GM18858 (cell line): ENCODE measurements around the gene ZNF454.

Experiments
- ATAC-seq: cut with Tn5 transposase; IDR thresholded peaks from one replicate; pipeline ENCODE4 v1.9.1; 2021; ENCODE audit not compliant: unreplicated experiment

ZNF454 gene

DNA sequence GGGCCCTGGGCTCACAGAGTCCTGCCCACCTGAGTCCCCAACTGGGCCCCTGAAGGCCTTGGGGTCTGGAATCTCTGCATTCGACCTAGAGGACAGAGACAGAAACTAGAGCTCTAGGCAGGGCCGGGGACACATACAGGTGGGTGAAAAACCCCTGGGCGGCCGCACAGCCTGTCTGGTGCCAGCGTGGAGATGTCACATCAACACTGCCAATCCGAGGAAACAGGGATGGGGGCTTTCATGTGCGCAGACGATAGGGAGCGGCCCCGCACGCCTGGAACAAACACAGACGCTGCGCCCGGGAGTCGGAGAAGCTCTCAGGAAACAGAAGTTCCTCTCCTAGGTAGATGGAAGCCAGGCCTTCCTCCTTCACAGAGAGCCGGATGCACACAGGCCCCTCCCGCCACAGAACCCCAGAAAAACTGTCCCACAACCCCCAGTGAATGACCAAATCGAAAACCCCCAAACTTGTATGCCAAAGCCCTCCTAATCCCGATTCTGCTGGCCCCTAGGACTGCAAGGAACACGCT is 52.3 kb downstream of the ZNF454 start:
- ATAC-seq: no peak

DNA sequence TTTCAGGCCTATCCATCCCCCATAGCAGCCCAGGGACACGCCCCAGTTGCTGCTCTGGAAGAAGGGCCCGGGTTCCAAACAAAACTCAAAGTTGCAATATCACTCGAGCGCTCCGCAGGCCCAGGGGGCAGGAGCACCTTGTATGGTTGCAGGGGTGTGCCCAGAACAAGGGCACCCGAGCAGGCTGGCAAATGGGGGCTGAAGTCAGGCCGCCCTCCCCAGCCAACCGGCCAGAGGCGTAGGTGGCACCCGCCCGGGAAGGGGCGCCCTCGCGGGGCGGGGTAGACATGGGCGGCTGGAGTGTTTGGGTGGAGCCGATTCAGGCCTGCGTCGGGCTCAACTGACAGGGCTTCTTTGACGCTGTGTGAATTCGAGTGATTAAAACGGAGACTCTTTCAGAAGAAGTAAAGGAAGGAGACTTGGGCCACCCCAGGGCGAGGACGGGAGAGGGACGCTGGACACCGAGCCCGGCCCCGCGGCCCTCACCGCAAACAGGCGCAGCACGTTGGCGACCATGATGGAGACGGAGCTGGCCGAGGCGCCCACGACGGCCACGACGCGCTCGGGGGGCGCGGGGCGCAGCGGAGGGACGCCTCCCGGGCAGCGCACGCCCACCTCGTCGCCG is 53.1 kb downstream of the ZNF454 start:
- ATAC-seq: no peak

DNA sequence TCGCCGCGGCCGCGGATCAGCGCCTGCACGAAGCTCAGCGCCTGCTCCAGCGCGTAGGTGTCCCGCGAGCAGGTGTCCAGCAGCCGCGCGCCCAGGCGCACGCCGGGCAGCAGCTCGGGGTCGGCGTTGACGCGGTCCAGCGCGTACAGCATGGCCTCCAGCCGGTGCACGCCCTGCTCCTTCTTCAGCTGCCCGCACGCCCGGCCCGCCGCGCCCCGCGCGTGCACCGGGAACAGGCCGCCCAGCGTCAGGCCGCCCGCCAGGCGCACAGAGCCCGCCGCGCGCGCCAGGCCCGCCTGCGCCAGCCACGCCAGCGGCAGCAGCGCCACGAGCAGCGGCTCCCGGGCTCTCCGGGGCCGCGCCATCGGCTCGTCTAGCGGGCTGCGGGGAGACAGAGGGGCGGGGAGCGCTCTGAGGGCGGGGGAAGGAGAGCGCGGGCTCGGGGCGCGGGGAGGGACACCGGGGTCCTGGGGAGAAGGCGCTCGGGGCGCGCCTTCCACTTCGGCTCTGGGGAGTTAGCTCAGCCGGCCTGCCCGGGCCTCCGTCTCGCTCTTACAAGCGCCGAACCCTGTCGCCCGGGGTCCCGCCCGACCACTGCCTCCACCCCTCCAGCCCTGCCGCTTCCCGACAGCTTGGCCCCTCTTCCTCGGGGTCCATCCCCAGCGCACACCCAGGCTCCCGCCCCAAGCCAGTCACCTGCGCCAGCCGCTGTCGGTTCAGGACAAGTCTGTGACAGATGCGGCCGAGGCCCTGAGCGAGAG is 53.8 kb downstream of the ZNF454 start, which contains the start of gene GRM6:
GRM6 (minus strand) TSS at position 741 of the 761 bp plus-strand sequence; CDS start at position 365, 376 bp downstream.
- ATAC-seq: no peak

DNA sequence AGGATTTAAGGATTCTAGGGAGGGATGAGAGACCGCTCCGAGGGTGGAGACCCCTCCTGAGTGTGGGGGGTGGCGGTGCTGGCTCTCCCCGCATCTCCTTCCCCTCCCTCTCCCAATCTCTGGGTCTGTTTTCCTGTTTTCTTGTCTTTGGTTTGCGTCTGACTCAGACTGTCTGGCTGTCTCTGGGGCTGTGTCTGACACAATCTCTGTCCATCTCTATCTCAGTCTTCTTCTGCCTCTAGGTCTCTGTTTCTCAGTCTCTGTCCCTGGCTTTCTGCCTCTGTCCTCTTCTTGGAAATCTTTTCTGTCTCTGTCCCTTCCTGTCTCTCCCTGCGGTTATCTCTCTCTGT is 54.3 kb downstream of the ZNF454 start:
- no peak for ATAC-seq

DNA sequence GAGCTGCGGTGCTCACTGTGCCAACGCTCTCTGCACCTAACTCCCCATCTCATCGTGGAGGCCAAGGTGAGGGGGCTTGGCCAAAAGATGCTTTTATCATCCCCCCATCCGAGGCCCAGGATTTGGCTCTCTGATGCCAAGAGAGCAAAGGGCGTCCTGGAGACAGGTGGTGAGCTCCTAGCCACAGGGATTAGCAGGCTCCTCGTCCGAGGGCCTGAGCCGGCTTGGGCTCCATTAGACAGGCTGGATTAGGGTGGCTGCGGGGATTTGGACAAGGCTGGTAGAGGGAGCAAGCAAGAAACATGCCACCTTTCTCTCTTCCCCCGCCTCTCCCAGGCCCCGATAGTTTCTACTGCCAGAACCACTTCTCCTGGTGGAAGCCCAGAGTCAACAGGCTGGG is 55.2 kb downstream of the ZNF454 start:
- no peak for ATAC-seq

DNA sequence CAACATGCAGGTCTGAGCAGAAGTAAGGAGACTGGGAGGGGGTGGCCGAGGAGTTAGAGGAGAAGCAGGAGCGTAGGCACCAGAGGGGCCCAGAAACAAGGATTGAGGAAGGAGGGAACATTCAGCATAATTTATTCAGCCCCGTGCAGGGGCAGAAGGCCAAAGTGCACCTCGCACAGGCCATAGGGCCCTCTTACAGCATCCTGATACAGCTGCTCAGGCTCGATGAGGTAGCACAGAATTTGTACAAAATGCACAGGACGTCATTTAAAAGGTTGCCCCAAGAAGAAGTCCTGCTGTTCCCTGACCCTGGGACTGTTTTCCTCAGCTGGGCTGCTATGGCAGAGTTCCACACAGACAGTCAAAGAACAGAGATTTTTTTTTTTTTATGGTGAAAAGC is 56.2 kb downstream of the ZNF454 start:
- no peak for ATAC-seq

DNA sequence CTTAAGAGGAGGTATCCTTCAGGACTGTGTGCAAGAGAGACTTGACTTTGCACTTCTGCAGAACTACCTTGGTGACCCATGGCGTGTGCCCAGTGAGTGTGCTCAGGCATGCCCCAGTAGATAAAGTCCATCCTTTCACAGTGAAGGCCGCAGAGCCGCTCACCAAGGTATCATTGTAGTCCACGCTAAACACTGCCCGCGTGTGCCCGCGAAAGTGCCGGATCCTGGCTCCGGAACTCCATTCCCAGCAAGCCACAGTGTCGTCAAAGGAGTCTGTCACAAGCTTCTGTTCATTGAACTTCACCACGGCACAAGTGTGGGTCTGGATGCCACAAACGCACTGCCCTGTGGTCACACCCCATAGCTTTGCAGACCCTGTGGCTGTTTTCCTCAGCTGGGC is 57.4 kb downstream of the ZNF454 start:
- ATAC-seq: no peak

DNA sequence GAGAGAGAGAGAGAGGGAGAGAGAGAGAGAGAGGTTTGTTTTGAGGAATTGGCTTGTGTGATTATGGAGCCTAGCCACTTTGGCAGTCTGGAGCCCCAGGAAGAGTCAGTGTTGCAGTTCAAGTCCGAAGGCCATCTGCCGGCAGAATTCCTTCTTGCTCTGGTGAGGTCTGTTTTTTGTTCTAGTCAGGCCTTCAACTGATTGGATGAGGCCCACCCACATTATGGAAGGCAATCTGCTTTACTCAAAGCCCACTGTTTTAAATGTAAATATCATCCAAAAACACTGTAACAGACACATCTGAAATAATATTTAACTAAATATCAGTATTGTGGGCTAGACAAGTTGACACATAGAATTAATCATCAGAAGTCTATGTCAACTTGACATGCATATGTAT is 65.6 kb downstream of the ZNF454 start:
- no peak for ATAC-seq

DNA sequence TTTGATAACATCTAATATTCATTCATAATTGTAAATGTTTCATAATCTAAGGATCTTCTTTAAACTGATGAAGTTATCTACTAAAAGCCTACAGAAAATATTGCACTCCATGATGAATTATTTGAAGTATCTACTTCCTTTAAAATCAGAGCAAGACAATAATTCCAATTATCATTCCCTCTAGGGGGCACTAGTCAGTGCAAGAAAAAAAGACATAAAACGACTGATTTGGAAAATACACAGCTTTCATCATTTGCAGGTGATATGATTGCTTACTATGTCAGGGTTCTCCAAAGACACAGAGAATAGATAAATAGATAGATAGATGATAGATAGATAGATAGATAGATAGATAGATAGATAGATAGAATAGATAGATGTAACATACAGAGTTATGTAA is 67.7 kb downstream of the ZNF454 start:
- ATAC-seq: no peak
